ENCODE data around the gene CTSZ. TPM values are rescaled to one million over a fixed set of nuclear protein-coding genes. Genes with fewer than 3 reads are reported as not detected.

Gene CTSZ
- polyA plus RNA-seq, 4 donors: 82.7 to 277 (median 183) TPM

DNA sequence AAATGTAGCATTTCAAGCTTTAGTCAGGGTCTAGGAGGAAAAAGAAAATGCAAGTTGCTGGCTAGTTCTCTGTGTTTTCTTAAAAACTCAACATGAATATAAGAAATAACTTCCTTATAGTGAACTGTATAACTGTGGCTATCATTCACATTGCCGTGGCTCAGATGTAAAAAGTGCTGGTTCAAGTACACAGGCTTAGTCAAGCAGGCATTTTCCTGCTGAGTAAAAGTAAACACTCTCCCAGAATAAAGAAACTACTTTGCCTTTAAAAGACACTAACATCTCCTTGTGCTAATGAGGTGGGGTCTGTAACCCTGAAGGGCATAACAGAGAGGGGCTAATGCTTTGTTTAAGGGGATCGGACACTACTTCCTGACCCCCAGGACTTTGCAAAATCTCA, 21.8 kb upstream of the CTSZ start:
- peaks cover 0 to 12% (median 5%) of the 10 kb centered on the region in 3 donors for H3K4me1 ChIP-seq (ENCODE audit: control insufficient read depth in 3 of 3, insufficient read depth in 2 of 3, low read depth in 1 of 3, low read length in 2 of 3)
- WGBS, 3 donors: 38 to 39% (median 39%) methylated on average over 2 of the region's 2 CpGs
- H3K27me3 ChIP-seq (ENCODE audit: control insufficient read depth in 3 of 3, insufficient read depth in 3 of 3, low read length in 3 of 3): no peaks in the 10 kb centered on the region
- peak overlapping the region in 1 of 3 donors; percentile 0 for H3K4me3 ChIP-seq (ENCODE audit: low read depth in 1 of 3, low read length in 3 of 3)
- no peak overlapping the region for H3K27ac ChIP-seq (ENCODE audit: low read depth in 1 of 3, low read length in 2 of 3)
- H3K9me3 ChIP-seq (ENCODE audit: control insufficient read depth in 2 of 2, insufficient read depth in 1 of 2, low read depth in 1 of 2, low read length in 1 of 2): no peaks in the 10 kb centered on the region
- peaks cover 10 to 24% (median 12%) of the 10 kb centered on the region in 3 donors for H3K36me3 ChIP-seq (ENCODE audit: control insufficient read depth in 3 of 3, insufficient read depth in 2 of 3, low read depth in 1 of 3, low read length in 3 of 3)
- DNase-seq (no peak), FAIRE-seq (no peak)

DNA sequence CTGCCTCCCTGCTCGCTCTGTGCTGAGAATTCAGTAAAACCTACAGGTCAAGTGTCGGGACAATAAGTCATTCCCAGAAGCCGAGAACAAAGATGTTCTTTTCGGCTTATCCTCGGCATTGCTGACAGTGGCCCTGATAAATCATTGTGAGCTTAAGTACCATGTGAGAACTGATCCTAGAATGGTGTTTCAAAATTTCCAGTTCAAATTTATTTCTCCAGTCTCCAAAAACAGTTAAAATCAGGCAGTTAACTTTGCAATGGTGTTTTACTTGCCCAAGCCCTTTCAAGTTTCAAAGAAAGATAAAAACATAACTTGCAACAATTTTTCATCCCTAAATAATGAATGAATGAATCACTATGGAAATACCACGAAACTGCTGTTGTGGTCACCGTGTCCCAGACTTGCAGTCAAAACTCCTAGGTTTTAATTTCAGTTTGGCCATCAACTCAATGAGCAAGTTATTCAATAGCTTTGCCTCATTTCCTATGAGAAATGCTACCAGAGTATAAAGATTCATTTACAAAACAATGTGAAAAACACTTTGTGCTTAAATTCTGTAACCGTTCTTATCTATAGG, 20.8 kb upstream of the CTSZ start:
- Histone ChIP-seq H3K36me3 (ENCODE audit: control insufficient read depth in 3 of 3, insufficient read depth in 2 of 3, low read depth in 1 of 3, low read length in 3 of 3) (peaks cover 10 to 32% (median 16%) of the 10 kb centered on the region in 3 donors), H3K4me1 (ENCODE audit: control insufficient read depth in 3 of 3, insufficient read depth in 2 of 3, low read depth in 1 of 3, low read length in 2 of 3) (peaks cover 0 to 12% (median 5%) of the 10 kb centered on the region in 3 donors), H3K27me3 (ENCODE audit: control insufficient read depth in 3 of 3, insufficient read depth in 3 of 3, low read length in 3 of 3) (no peaks in the 10 kb centered on the region), H3K4me3 (ENCODE audit: low read depth in 1 of 3, low read length in 3 of 3) (no peak overlapping the region), H3K9me3 (ENCODE audit: control insufficient read depth in 2 of 2, insufficient read depth in 1 of 2, low read depth in 1 of 2, low read length in 1 of 2) (no peaks in the 10 kb centered on the region), H3K27ac (ENCODE audit: low read depth in 1 of 3, low read length in 2 of 3) (no peak overlapping the region)
- FAIRE-seq (no peak), DNase-seq (no peak)
- WGBS, 3 donors: 83 to 92% (median 90%) methylated on average over 8 of the region's 8 CpGs

DNA sequence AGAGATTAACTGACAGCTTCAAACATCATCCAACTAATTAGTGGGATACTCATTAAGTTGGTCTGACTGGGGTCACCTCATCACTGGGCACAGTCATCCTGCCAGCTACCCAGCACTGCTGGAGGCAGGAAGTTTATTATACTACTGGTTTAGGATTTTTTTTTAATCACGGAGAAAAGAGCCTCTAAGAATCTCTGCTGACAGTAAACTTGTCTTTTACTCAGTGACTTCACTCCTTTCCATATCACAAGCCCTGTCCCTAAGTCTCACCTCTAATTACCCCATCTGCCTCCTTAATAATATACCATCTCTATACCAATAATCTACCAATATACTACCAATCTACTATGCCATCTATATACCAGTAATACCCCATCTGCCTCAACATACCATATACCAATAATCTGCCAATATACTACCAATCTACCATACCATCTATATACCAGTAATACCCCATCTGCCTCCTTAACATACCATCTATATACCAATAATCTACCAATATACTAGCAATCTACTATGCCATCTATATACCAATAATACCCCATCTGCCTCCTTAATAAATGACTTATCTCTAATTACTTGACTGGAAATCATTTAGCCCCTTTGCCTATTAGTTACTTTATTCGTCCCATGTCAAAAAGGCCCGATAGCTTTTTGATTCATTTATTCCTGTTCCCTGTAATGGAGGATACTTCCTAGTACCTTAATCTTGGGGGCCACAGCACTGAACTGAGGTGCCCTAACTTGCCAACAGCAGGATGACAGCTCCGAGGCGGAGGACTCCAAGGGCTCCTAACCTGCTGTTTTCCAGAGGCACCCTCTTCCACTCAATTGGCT, 20.1 kb upstream of the CTSZ start:
- H3K9me3 ChIP-seq (ENCODE audit: control insufficient read depth in 2 of 2, insufficient read depth in 1 of 2, low read depth in 1 of 2, low read length in 1 of 2): no peaks in the 10 kb centered on the region
- peaks cover 10 to 34% (median 16%) of the 10 kb centered on the region in 3 donors for H3K36me3 ChIP-seq (ENCODE audit: control insufficient read depth in 3 of 3, insufficient read depth in 2 of 3, low read depth in 1 of 3, low read length in 3 of 3)
- H3K4me3 ChIP-seq (ENCODE audit: low read depth in 1 of 3, low read length in 3 of 3): no peak overlapping the region
- 82 to 89% (median 83%) methylated on average over 5 of the region's 5 CpGs for WGBS, 3 donors
- FAIRE-seq (no peak), DNase-seq (no peak)
- H3K4me1 ChIP-seq (ENCODE audit: control insufficient read depth in 3 of 3, insufficient read depth in 2 of 3, low read depth in 1 of 3, low read length in 2 of 3): peaks cover 0 to 12% (median 5%) of the 10 kb centered on the region in 3 donors
- H3K27ac ChIP-seq (ENCODE audit: low read depth in 1 of 3, low read length in 2 of 3): no peak overlapping the region
- H3K27me3 ChIP-seq (ENCODE audit: control insufficient read depth in 3 of 3, insufficient read depth in 3 of 3, low read length in 3 of 3): no peaks in the 10 kb centered on the region

DNA sequence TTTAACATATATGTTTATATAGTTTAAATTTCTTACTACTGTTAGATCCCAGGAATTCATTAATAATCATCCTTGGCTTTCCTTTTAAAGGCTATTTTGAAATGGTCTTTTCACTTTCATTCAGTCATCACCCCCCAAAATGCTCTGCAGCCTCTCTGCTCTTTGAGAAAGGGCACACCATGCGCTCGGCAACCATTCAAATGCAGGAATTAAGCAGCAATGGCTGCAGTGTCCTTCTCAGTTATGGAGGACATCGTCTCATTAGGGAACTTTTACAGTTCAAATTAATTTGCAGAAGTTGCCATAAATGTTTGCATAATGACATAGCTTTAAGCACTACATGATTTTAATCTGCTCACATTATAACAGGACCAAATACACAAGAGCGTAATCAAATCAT, 18.5 kb upstream of the CTSZ start:
- Histone ChIP-seq H3K27me3 (ENCODE audit: control insufficient read depth in 3 of 3, insufficient read depth in 3 of 3, low read length in 3 of 3) (no peaks in the 10 kb centered on the region), H3K27ac (ENCODE audit: low read depth in 1 of 3, low read length in 2 of 3) (no peak overlapping the region), H3K9me3 (ENCODE audit: control insufficient read depth in 2 of 2, insufficient read depth in 1 of 2, low read depth in 1 of 2, low read length in 1 of 2) (no peaks in the 10 kb centered on the region), H3K4me1 (ENCODE audit: control insufficient read depth in 3 of 3, insufficient read depth in 2 of 3, low read depth in 1 of 3, low read length in 2 of 3) (peaks cover 0 to 6% (median 5%) of the 10 kb centered on the region in 3 donors), H3K4me3 (ENCODE audit: low read depth in 1 of 3, low read length in 3 of 3) (no peak overlapping the region), H3K36me3 (ENCODE audit: control insufficient read depth in 3 of 3, insufficient read depth in 2 of 3, low read depth in 1 of 3, low read length in 3 of 3) (peaks cover 10 to 34% (median 16%) of the 10 kb centered on the region in 3 donors)
- FAIRE-seq: no peak
- no peak for DNase-seq
- WGBS, 3 donors: 94 to 97% (median 94%) methylated on average over 4 of the region's 4 CpGs

DNA sequence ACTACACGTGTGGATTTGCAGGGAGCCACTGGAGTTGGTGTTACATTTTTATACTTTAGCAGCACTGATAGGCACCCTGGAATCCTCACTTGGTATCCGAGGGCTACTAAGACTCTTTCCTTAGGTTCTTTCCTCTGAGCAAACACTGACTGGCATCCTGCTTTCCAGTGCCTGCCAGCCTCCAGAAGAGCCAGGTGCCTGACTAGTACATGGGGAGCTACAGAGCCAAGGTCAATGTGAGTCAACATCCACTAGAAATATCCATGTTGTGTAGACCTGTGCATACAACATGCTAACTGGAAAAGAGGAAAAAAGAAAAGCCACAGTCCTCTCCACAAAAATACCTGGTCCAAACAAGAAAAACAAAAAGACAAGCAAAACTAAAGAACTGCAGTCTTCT, 18.0 kb upstream of the CTSZ start:
- DNase-seq: no peak
- H3K27ac ChIP-seq (ENCODE audit: low read depth in 1 of 3, low read length in 2 of 3): no peak overlapping the region
- no peaks in the 10 kb centered on the region for H3K9me3 ChIP-seq (ENCODE audit: control insufficient read depth in 2 of 2, insufficient read depth in 1 of 2, low read depth in 1 of 2, low read length in 1 of 2)
- no peaks in the 10 kb centered on the region for H3K27me3 ChIP-seq (ENCODE audit: control insufficient read depth in 3 of 3, insufficient read depth in 3 of 3, low read length in 3 of 3)
- peaks cover 10 to 34% (median 16%) of the 10 kb centered on the region in 3 donors for H3K36me3 ChIP-seq (ENCODE audit: control insufficient read depth in 3 of 3, insufficient read depth in 2 of 3, low read depth in 1 of 3, low read length in 3 of 3)
- no peak for FAIRE-seq
- peaks cover 0 to 4% (median 3%) of the 10 kb centered on the region in 3 donors for H3K4me1 ChIP-seq (ENCODE audit: control insufficient read depth in 3 of 3, insufficient read depth in 2 of 3, low read depth in 1 of 3, low read length in 2 of 3)
- H3K4me3 ChIP-seq (ENCODE audit: low read depth in 1 of 3, low read length in 3 of 3): no peak overlapping the region
- WGBS, 3 donors: 66 to 78% (median 72%) methylated on average over 2 of the region's 2 CpGs

DNA sequence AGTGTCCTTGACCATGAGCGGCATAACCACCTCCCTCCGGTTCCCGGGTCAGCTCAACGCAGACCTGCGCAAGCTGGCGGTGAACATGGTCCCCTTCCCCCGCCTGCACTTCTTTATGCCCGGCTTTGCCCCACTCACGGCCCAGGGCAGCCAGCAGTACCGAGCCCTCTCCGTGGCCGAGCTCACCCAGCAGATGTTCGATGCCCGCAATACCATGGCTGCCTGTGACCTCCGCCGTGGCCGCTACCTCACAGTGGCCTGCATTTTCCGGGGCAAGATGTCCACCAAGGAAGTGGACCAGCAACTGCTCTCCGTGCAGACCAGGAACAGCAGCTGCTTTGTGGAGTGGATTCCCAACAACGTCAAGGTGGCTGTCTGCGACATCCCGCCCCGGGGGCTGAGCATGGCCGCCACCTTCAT, 17.1 kb upstream of the CTSZ start:
- 95 to 97% (median 96%) methylated on average over 24 of the region's 24 CpGs for WGBS, 3 donors
- Histone ChIP-seq H3K9me3 (ENCODE audit: control insufficient read depth in 2 of 2, insufficient read depth in 1 of 2, low read depth in 1 of 2, low read length in 1 of 2) (no peaks in the 10 kb centered on the region), H3K27ac (ENCODE audit: low read depth in 1 of 3, low read length in 2 of 3) (no peak overlapping the region), H3K36me3 (ENCODE audit: control insufficient read depth in 3 of 3, insufficient read depth in 2 of 3, low read depth in 1 of 3, low read length in 3 of 3) (peaks cover 5 to 34% (median 16%) of the 10 kb centered on the region in 3 donors), H3K4me1 (ENCODE audit: control insufficient read depth in 3 of 3, insufficient read depth in 2 of 3, low read depth in 1 of 3, low read length in 2 of 3) (peaks cover 0 to 3% (median 0%) of the 10 kb centered on the region in 3 donors), H3K4me3 (ENCODE audit: low read depth in 1 of 3, low read length in 3 of 3) (no peak overlapping the region), H3K27me3 (ENCODE audit: control insufficient read depth in 3 of 3, insufficient read depth in 3 of 3, low read length in 3 of 3) (no peaks in the 10 kb centered on the region)
- no peak for FAIRE-seq
- DNase-seq: no peak

DNA sequence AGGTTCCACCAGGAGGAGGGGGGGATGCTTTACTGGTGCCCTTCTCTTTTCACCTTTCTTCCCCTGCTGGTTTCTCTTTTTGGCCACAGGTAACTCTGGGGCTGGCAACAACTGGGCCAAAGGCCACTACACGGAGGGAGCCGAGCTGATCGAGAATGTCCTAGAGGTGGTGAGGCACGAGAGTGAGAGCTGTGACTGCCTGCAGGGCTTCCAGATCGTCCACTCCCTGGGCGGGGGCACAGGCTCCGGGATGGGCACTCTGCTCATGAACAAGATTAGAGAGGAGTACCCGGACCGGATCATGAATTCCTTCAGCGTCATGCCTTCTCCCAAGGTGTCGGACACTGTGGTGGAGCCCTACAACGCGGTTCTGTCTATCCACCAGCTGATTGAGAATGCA, 16.6 kb upstream of the CTSZ start:
- no peak overlapping the region for H3K27ac ChIP-seq (ENCODE audit: low read depth in 1 of 3, low read length in 2 of 3)
- no peak for FAIRE-seq
- WGBS, 3 donors: 91 to 94% (median 93%) methylated on average over 13 of the region's 13 CpGs
- DNase-seq: no peak
- H3K27me3 ChIP-seq (ENCODE audit: control insufficient read depth in 3 of 3, insufficient read depth in 3 of 3, low read length in 3 of 3): no peaks in the 10 kb centered on the region
- H3K4me1 ChIP-seq (ENCODE audit: control insufficient read depth in 3 of 3, insufficient read depth in 2 of 3, low read depth in 1 of 3, low read length in 2 of 3): peaks cover 0 to under 1% (median 0%) of the 10 kb centered on the region in 3 donors
- no peaks in the 10 kb centered on the region for H3K9me3 ChIP-seq (ENCODE audit: control insufficient read depth in 2 of 2, insufficient read depth in 1 of 2, low read depth in 1 of 2, low read length in 1 of 2)
- H3K36me3 ChIP-seq (ENCODE audit: control insufficient read depth in 3 of 3, insufficient read depth in 2 of 3, low read depth in 1 of 3, low read length in 3 of 3): peaks cover 5 to 32% (median 14%) of the 10 kb centered on the region in 3 donors
- no peak overlapping the region for H3K4me3 ChIP-seq (ENCODE audit: low read depth in 1 of 3, low read length in 3 of 3)

DNA sequence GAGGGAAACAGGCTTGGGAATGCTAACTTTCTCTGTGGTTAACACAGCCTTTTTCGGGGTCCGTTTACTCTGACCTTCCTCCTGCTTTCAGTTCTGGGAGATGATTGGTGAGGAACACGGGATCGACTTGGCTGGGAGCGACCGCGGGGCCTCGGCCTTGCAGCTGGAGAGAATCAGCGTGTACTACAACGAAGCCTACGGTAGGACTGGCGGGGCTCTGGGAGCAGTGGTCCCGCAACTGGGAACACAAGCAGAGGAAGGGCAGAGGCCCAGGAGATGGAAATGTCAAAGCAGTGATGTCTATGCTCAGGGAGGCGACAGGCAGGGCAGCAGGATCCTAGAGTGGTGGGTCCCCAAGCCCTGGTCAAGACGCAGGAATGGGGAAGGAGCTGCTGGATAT, 15.7 kb upstream of the CTSZ start:
- Histone ChIP-seq H3K9me3 (ENCODE audit: control insufficient read depth in 2 of 2, insufficient read depth in 1 of 2, low read depth in 1 of 2, low read length in 1 of 2) (no peaks in the 10 kb centered on the region), H3K36me3 (ENCODE audit: control insufficient read depth in 3 of 3, insufficient read depth in 2 of 3, low read depth in 1 of 3, low read length in 3 of 3) (peaks cover 5 to 35% (median 14%) of the 10 kb centered on the region in 3 donors), H3K27ac (ENCODE audit: low read depth in 1 of 3, low read length in 2 of 3) (no peak overlapping the region), H3K27me3 (ENCODE audit: control insufficient read depth in 3 of 3, insufficient read depth in 3 of 3, low read length in 3 of 3) (no peaks in the 10 kb centered on the region), H3K4me3 (ENCODE audit: low read depth in 1 of 3, low read length in 3 of 3) (no peak overlapping the region), H3K4me1 (ENCODE audit: control insufficient read depth in 3 of 3, insufficient read depth in 2 of 3, low read depth in 1 of 3, low read length in 2 of 3) (no peaks in the 10 kb centered on the region)
- WGBS, 3 donors: 92 to 97% (median 96%) methylated on average over 15 of the region's 15 CpGs
- FAIRE-seq: no peak
- DNase-seq: no peak

Measured in small intestine (tissue), 7 donors.